A549 treated with CpdA at 1 μM for 4 hours (cell line): ENCODE measurements around the gene ZNF688. TPM values are rescaled to one million over a fixed set of nuclear protein-coding genes. Genes with fewer than 3 reads are reported as not detected.

ENCODE experiments used
- total RNA-seq: library from RNA; stranded (reverse); fragments of 200-300 nt; extraction: Qiagen RNA extraction; gene quantifications from 5 replicates; pipeline ENCODE4 v1.2.3, GENCODE V29; 2022; ENCODE audit warnings: low read depth

Gene ZNF688
- 6.3 to 8.5 TPM (median 7.6 TPM) in 5 replicates for total RNA-seq

DNA sequence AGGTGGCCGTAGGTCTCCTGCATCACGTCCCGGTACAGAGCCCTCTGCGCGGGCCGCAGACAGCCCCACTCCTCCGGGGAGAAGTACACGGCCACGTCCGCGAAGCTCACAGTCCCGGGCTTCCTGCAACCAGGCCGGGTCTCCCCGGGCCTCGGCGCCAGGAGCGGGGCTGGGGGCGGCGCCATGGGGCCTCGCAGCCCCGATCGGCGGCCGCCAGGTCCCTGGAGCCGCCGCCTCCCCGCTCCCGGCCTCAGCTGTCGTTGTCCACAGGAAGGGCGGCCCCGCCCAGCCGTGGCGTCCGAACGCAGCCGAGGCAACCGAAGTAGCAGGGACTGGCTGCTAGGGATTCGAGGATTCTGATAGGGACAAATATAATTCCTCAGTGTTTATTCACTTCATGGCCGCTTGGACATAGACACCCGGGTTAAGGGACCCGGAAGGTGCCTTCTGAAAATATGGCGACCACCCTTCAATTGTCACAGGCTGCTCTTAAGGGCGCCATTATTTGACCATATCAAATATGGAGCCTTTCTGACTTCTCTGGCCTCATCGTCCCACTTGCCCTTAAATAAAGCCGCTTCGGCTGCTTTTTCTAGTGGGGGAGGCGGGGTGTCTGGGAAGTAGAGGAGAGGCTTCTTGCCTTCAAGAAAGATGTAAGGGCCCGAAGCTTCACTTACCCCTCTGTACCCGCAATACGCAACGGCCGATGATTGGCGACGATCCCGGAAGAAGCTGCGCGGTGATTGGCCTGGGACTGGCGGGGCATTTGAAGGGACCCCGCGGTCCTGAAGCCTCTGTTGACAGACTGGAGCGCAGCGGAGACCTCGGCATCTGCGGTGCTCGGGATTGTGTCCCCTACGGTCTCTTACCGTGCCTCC, at the start of gene ZNF688:
Gene ZNF688 (minus strand): TSS at position 270 of the 878 bp plus-strand sequence. CDS start 85 bp downstream, at position 185.

GRCh38 chr16:30609926-30610839, 38.7 kb upstream of the ZNF688 start, which contains the start of gene ZNF689:
Gene ZNF689 (minus strand): TSS chr16:30610389. CDS start chr16:30610041, 348 bp downstream.

GRCh38 chr16:30585400-30586191, 14.1 kb upstream of the ZNF688 start, which contains the start of gene ZNF785:
Gene ZNF785 (minus strand): TSS chr16:30585697. CDS start chr16:30585611, 86 bp downstream.

DNA sequence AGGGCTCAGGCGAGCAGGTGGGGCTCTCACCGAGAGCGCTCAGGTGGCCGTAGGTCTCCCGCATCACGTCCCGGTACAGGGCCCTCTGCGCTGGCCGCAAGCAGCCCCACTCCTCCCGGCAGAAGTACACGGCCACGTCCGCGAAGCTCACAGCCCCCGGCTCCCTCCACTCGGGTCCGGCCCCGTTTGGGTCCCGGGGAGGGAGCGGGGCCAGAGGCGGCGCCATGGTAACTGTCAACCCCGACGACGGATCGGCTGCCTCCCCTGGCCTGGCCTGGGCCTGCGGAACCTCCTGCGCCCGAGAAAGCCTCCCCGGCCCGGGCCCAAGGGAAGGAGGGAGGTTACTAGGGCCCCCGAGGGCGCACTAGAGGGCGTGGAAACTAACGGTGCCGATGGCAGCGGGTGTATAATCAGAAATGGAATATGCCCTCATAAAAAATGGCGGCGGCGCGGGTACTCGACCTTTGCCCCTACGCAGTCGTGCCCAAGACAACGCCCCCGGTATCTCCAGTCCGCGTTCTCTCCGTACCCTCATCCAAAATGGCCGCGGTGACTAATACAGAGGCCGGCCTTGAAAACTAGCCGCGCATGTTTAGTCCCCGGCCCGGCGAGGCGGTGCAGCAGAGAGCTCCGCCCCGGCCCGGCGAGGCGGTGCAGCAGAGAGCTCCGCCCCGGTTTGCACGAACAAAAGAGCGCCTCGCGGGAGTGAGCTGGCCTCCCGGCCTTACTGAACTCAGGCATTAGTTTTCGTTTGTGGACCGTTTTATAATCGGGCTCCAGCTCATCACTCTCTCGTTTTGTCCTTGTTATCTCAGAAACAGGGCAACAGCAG, 13.3 kb downstream of the ZNF688 start, which contains the start of gene ZNF764:
Gene ZNF764 (minus strand): TSS at position 418 of the 832 bp plus-strand sequence. CDS start 192 bp downstream, at position 226.

GRCh38 chr16:30534368-30535105, 37.0 kb downstream of the ZNF688 start, which contains the start of gene ZNF747:
Gene ZNF747 (minus strand): TSS chr16:30534858. CDS start chr16:30534679, 179 bp downstream.

DNA sequence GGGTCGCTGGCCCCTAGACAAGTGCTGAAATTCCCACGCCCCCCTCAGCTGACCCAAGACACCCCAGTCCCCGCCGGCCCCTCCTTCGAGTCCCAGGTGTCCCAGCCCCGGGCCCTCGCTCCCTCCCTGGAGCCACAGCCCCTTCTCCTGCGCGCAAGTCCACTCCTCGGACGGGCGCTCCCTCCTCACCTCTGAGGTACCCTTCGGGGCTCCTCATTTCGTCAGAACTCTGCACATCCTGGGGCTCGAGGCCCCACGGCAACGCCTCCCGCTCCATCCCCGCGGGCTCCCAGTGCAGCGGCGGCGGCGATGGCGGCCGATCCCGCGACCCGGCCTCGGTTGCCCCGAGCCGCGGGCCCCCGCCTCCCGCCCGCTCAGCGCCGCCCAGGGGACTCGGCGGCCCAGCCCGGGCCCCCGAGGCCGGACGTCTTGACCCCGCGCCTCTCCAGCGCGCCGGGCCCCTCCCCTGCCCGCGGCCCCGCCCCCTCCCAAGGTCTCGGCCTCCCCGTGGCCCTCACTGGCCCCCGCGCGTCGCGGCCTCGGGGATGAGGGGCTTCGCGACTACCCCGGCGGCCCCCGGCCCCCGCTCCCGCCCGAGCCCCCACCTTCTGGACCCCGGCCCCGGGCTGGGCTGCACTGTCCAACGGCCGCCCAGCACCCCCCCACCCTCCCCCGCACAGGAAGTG, 45.2 kb downstream of the ZNF688 start, which contains the start of gene ZNF768:
Gene ZNF768 (minus strand): TSS at position 430 of the 686 bp plus-strand sequence. CDS start 153 bp downstream, at position 277.

Other genes with a start within 250 kb of the ZNF688 start
- gene CD2BP2, start 216.4 kb downstream of the ZNF688 start, total RNA-seq, result 59.6 to 69.1 TPM (median 68.3 TPM) in 5 replicates
- gene TBC1D10B, start 201.2 kb downstream of the ZNF688 start, total RNA-seq, result 25.3 to 35.6 TPM (median 33.7 TPM) in 5 replicates
- 0.17 to 0.64 TPM (median 0.42 TPM) in 3 of 5 replicates, not detected in the others for gene MYL11, start 196.9 kb downstream of the ZNF688 start, total RNA-seq
- gene SEPTIN1, start 189.2 kb downstream of the ZNF688 start, total RNA-seq, result 1.4 to 2.2 TPM (median 1.8 TPM) in 5 replicates
- gene ZNF48, start 176.3 kb downstream of the ZNF688 start, total RNA-seq, result 10.4 to 14.2 TPM (median 12.3 TPM) in 5 replicates
- 2.8 to 6.4 TPM (median 5.7 TPM) in 5 replicates for gene ZNF771, start 164.1 kb downstream of the ZNF688 start, total RNA-seq
- 105 to 146 TPM (median 134 TPM) in 5 replicates for gene DCTPP1, start 141.7 kb downstream of the ZNF688 start, total RNA-seq
- 51.5 to 56.6 TPM (median 52.3 TPM) in 5 replicates for gene SEPHS2, start 125.8 kb downstream of the ZNF688 start, total RNA-seq
- gene ITGAL, start 99.0 kb downstream of the ZNF688 start, total RNA-seq, result 0.08 to 0.22 TPM (median 0.10 TPM) in 3 of 5 replicates, not detected in the others
- gene ZNF768, start 45.1 kb downstream of the ZNF688 start, total RNA-seq, result 32.6 to 49.0 TPM (median 48.3 TPM) in 5 replicates
- 2.8 to 4.9 TPM (median 4.4 TPM) in 5 replicates for gene ZNF747, start 36.9 kb downstream of the ZNF688 start, total RNA-seq
- gene ZNF764, start 13.3 kb downstream of the ZNF688 start, total RNA-seq, result 5.0 to 6.8 TPM (median 6.1 TPM) in 5 replicates
- gene ZNF785, start 14.0 kb upstream of the ZNF688 start, total RNA-seq, result not detected in 5 replicates
- 7.6 to 10.3 TPM (median 9.2 TPM) in 5 replicates for gene ZNF689, start 38.7 kb upstream of the ZNF688 start, total RNA-seq
- 19.0 to 29.6 TPM (median 26.7 TPM) in 5 replicates for gene PRR14, start 79.2 kb upstream of the ZNF688 start, total RNA-seq
- 35.7 to 49.1 TPM (median 45.8 TPM) in 5 replicates for gene FBRS, start 86.7 kb upstream of the ZNF688 start, total RNA-seq
- gene SRCAP, start 127.5 kb upstream of the ZNF688 start, total RNA-seq, result 14.1 to 28.1 TPM (median 21.4 TPM) in 5 replicates
- gene PHKG2, start 176.7 kb upstream of the ZNF688 start, total RNA-seq, result 21.1 to 26.6 TPM (median 23.0 TPM) in 5 replicates
- 4.5 to 9.7 TPM (median 9.0 TPM) in 5 replicates for gene CFAP119, start 190.3 kb upstream of the ZNF688 start, total RNA-seq
- gene RNF40, start 190.6 kb upstream of the ZNF688 start, total RNA-seq, result 77.8 to 90.9 TPM (median 89.9 TPM) in 5 replicates
- gene ZNF629, start 215.5 kb upstream of the ZNF688 start, total RNA-seq, result 15.6 to 19.2 TPM (median 16.4 TPM) in 5 replicates